SK-N-SH (cell line): ENCODE results near the gene SPAG6.

ENCODE experiments used
- CTCF ChIP-seq: fragments of 200-600 bp; sonication (generic); IDR thresholded peaks from 2 replicates; pipeline ENCODE4 v1.6.1; 2017; ENCODE audit warnings: antibody characterized with exemption, mild to moderate bottlenecking, moderate library complexity
- EP300 ChIP-seq, 2 experiments: IDR thresholded peaks; 2 replicates each; pipeline versions ENCODE4 v1.4.0 to v1.6.1; 2012; ENCODE audit warnings: borderline replicate concordance in 1 of 2, low read depth in 1 of 2, low read length in 1 of 2
- MEF2A ChIP-seq: IDR thresholded peaks from 2 replicates; pipeline ENCODE4 v1.4.0; 2012; ENCODE audit warnings: low read depth, borderline replicate concordance
- MXI1 ChIP-seq: IDR thresholded peaks from 2 replicates; pipeline ENCODE4 v1.6.1; 2012; ENCODE audit warnings: mild to moderate bottlenecking, low read depth, low read length, improper control_type of control experiment

GRCh38 chr10:22310928-22311327 lies 34.4 kb upstream of the SPAG6 start:
- TF ChIP-seq MEF2A (no peak), CTCF (no peak), MXI1 (no peak), EP300 (IDR thresholded peaks at IDR 0.05; ENCODE audit: borderline replicate concordance in 1 of 2, low read depth in 1 of 2, low read length in 1 of 2) (no peak)
